ENCODE measurements around the gene ABHD3.
"Not testable (repeated sequence)": the region's sequence is repeated elsewhere in the genome, so short reads cannot be mapped to it uniquely, and the experiment has no call there.

- not testable (repeated sequence) for TF ChIP-seq POLR2A (IDR thresholded peaks at IDR 0.05; ENCODE audit: low read depth); EP300 (IDR thresholded peaks at IDR 0.05)
- TF ChIP-seq, protein P1, sequence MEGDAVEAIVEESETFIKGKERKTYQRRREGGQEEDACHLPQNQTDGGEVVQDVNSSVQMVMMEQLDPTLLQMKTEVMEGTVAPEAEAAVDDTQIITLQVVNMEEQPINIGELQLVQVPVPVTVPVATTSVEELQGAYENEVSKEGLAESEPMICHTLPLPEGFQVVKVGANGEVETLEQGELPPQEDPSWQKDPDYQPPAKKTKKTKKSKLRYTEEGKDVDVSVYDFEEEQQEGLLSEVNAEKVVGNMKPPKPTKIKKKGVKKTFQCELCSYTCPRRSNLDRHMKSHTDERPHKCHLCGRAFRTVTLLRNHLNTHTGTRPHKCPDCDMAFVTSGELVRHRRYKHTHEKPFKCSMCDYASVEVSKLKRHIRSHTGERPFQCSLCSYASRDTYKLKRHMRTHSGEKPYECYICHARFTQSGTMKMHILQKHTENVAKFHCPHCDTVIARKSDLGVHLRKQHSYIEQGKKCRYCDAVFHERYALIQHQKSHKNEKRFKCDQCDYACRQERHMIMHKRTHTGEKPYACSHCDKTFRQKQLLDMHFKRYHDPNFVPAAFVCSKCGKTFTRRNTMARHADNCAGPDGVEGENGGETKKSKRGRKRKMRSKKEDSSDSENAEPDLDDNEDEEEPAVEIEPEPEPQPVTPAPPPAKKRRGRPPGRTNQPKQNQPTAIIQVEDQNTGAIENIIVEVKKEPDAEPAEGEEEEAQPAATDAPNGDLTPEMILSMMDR (IDR thresholded peaks at IDR 0.05), result not testable (repeated sequence)
Measured at GRCh38 chr18:21685556-21685981, 19.0 kb downstream of the ABHD3 start.

Data from esophagus muscularis mucosa (tissue), 4 donors.